Ovary (tissue), 3 donors: ENCODE measurements around the gene EGR4.

Experiments
- CTCF ChIP-seq, 3 donors: fragments of 450-650 bp in 2 of 3; fragments of 200-600 bp in 1 of 3; IDR thresholded peaks; one replicate each; pipeline versions ENCODE4 v1.5.1 to v1.8.0; 2016 to 2022; ENCODE audit warnings: antibody characterized with exemption in 3 of 3, mild to moderate bottlenecking in 1 of 3
- EP300 ChIP-seq: sonication (generic); formaldehyde crosslinking; IDR thresholded peaks from one replicate; pipeline ENCODE4 v1.6.1; 2017; ENCODE audit warnings: antibody characterized with exemption
- POLR2A ChIP-seq: fragments of 450-650 bp; IDR thresholded peaks from one replicate; pipeline ENCODE4 v1.6.1; 2017; ENCODE audit warnings: antibody characterized with exemption, mild to moderate bottlenecking, moderate library complexity
- donor health status: DM: no; HTN: no; CAD: no.

- TF ChIP-seq CTCF (IDR thresholded peaks at IDR 0.05) (no peak), EP300 (no peak), POLR2A (no peak)
These were observed 26.3 kb downstream of the EGR4 start for GRCh38 chr2:73267008-73267407.
